ENCODE data around the gene HHAT. TPM values are rescaled to one million over a fixed set of nuclear protein-coding genes. Genes with fewer than 3 reads are reported as not detected.

Gene HHAT
- total RNA-seq, 1 experiment from 2014 or later: 4.4 TPM

- DNase-seq (ENCODE audit: extremely low read depth, low read depth): no peak
Measured at GRCh38 chr1:210313046-210313595, 15.6 kb upstream of the HHAT start.

DNA sequence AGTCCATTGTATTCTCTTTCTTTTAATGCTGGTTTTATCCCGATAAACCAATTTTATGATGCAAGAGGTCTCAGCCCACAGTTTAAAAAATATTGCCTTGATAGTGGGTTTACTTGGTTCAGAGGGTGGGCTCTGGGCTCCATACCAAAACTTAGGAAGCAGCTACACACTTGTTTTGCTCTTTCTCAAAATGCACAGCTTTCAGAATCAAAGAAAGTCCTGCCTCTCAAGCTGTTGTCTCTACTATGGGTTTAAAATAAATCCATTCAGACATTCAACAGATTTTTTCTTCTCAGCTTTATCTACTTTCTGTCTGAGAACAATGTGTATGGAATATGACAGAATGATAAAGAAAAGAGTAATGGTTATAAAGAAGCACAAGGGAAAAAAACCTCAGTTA lies 14.8 kb upstream of the HHAT start:
- DNase-seq (ENCODE audit: extremely low read depth, low read depth): no peak

DNA sequence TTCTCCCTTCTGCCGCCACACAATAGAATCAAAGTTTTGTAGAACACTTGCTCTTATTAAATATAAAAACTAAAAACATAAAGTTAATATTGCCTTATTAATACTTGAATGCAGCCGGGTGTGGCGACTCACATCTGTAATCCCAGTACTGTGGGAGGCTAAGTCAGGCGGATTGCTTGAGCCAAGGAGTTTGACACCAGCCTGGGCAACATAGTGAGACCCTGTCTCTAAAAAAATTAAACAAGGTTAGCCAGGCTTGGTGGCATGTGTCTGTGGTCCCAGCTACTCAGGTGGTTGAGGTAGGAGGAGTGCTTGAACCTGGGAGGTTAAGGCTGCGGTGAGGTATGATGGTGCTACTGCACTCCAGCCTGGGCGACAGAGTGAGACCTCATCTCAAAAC lies 13.2 kb upstream of the HHAT start:
- no peak for DNase-seq (ENCODE audit: extremely low read depth, low read depth)

DNA sequence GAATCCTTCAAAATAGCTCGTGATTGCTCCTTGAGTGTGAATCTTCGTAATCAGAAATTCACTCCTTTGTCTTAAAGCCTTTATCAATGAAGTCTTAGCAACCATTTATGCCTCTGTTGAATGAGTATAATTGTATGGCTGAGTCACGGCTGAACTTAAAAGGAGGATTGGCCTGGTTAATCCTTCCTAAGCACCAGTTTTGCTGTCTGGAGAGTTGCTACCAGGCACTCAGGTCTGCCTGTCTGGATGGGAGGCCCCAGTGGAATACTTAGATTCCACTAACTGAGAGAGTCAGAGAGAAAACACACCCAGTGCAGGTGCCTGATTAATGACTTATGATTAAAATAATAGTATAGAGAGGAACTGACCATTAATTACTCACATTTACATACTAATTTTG lies 7.6 kb upstream of the HHAT start:
- no peak for DNase-seq (ENCODE audit: extremely low read depth, low read depth)

DNA sequence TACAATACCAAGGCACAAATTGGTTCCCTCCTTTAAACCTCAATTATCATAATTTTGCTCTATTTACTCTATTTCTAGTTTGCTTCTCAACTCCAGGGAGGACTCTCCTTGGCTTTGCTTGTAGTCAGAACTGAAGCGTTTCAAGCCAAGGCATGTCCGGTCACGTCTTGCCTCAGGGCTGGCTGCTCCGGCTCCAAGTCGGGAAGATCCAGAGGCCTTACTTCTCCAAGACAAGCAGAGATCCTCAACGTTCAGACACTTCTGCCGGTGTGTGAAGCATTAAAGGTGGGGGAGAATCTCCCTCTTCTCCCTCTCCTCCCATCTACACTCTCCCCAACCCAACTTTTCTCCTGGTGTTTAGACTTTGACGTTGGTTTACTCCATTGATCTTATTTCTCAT lies 7.2 kb upstream of the HHAT start:
- no peak for DNase-seq (ENCODE audit: extremely low read depth, low read depth)

- no peak for DNase-seq (ENCODE audit: extremely low read depth, low read depth)
Measured at GRCh38 chr1:210323957-210324356, 4.7 kb upstream of the HHAT start.

DNA sequence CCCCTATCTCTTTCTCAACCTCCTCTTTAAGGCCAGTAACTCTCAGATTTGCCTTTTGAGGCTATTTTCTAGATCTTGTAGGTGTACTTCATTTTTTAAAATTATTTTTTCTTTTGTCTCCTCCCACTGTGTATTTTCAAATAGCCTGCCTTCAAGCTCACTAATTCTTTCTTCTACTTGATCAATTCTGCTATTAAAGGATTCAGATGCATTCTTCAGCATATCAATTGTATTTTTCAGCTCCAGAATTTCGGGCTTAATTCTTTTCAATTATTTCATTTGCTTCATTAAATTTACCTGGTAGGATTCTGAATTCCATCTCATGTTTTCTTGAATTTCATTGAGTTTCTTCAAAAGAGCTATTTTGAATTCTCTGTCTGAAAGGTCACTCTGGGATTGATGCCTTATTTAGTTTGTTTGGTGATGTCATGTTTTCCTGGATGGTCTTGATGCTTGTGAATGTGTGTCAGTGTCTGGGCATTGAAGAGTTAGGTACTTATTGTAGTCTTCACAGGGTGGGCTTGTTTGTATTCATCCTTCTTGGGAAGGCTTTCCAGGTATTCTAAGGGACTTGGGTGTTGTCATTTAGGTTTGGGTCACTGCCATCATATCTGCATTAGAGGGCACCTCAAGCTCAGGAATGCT lies 3.6 kb upstream of the HHAT start:
- DNase-seq (ENCODE audit: extremely low read depth, low read depth): no peak

DNA sequence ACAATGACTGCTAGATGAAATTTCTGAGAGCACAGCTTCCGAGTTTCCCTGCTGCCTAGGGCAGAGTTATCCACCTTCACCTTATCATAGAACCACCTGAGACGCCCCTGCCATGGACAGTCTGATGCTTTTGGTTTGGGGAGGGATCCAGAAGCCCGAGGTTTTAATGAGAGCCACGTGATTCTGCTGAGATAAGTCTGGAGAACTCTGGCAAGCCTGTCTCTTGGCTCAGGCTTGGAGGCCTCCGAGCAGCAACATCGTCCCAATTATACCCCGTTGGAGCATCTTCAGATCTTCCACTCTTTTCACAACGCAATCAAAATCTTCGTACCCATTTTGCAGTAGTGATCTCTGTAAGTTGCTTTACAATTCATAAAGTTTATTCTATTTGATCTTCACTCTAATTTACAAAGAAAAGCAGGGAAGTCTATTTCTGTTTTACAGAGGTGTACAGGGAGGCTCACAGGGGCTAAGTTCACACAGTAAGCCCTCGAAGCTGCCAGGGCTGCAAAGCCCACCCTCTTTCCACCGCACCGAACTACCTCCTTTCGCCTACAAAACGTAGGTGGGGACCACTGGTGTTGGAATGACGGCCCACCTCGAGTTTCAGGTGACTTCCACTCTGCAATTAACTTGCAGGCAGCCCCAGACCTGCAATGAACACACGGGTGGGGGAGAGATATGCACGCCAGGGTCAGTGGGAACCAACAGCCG lies 513 bp upstream of the HHAT start:
- no peak for DNase-seq (ENCODE audit: extremely low read depth, low read depth)

GRCh38 chr1:210330279-210330866 lies 1.7 kb downstream of the HHAT start:
- no peak for DNase-seq (ENCODE audit: extremely low read depth, low read depth)

GRCh38 chr1:210332233-210332632 lies 3.5 kb downstream of the HHAT start:
- no peak for DNase-seq (ENCODE audit: extremely low read depth, low read depth)

DNA sequence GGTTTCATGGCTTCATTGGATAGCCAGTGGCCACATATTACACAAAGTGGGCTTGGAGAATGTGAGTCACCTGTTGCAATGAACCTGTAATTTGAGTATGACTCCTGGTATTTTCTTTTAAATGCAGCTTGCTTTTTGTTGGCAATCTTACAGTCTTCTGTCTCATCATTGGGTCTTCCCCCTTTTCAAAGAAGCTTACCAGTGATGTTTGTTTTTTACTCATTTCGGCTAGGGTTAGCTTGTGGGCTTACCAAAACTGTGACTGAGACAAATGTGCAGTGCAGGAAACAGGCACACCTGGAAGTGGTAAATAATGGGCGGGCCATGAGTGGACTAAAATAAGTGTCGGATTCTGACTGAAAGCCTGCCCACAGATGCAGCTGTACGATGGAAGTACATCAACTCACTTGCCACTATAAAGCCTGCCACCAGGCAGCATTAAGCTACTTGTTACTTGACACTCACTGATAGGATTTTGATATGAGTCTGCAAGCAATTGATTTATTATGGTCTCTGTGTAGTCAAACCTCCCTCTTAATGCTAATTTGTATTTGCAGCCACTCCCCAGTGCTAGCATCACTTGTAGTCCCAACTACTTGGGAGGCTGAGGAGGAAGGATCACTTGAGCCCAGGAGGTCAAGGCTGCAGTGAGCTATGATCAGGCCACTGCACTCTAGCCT lies 4.2 kb downstream of the HHAT start:
- no peak for DNase-seq (ENCODE audit: extremely low read depth, low read depth)

DNA sequence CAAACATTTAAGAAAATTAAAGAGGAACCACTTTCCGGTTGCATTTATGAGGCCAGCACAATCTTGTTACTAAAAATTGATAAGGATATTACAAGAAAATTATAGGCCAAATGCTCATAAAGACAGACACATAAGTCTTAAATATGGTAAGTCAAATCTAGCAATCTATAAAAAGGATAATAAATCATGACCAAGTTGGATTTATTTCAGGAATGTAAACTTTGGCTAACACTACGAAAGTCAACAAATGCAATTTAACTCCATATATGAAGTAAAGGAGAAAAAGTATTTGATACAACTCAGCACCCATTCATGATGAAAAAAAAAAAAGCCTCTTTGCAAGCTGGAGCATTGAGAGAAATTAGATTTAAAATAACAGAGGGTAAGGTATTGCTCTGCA lies 6.3 kb downstream of the HHAT start:
- DNase-seq (ENCODE audit: extremely low read depth, low read depth): no peak

DNA sequence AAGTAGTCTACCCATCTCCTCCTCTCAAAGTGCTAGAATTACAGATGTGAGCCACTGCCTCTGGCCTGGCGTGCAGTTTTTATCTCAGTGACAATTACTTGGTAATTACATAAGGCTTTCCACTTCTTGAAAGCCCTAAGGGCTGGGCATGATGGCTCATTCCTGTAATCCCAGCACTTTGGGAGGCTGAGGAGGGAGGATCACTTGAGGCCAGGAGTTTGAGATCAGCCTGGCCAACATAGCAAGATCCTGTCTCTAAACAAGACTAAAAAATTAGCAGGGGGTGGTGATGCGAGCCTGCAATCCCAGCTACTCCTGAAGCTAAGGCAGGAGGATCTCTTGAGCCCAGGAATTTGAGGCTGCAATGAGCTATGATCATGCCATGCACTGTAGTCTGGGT lies 7.7 kb downstream of the HHAT start:
- no peak for DNase-seq (ENCODE audit: extremely low read depth, low read depth)

DNA sequence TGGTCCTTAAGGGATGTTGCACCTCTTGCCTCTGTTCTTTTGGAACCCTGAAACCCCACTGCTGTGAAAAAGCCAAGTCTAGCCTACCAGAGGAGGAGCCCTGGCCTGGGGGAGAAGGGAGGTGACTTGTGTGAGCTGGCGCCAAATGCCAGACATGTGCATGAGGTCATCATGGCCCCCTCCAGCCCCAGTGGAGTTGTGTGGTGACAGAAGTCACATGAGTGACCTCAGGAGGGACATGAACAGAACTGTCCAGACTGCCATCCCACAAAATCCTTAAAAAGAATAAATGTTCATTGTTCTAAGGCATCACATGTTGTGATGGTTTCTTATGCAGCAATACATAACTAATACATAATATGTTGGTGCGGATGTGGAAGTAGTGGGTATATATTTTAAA lies 10.8 kb downstream of the HHAT start:
- DNase-seq (ENCODE audit: extremely low read depth, low read depth): no peak

DNA sequence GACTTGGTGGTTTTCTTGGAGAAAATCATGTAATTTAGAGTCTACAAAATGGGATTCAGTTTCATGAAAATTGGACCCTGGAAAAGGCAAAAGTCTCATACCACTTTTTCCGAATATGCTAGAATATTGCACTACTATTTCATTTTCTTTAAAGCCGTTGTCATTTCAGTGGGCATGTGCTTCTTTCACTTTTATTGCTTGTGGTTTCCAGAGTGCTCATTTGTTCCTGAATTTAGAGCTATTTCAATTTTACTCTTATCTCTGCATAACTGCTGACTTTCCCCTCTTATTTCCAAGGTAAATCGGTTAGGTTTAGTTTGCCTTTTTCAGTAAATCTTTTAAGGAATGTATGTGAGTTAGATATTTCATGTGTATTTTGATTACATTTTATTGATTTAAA lies 11.6 kb downstream of the HHAT start:
- no peak for DNase-seq (ENCODE audit: extremely low read depth, low read depth)

- no peak for DNase-seq (ENCODE audit: extremely low read depth, low read depth)
Measured at GRCh38 chr1:210340841-210341240, 12.1 kb downstream of the HHAT start.

DNA sequence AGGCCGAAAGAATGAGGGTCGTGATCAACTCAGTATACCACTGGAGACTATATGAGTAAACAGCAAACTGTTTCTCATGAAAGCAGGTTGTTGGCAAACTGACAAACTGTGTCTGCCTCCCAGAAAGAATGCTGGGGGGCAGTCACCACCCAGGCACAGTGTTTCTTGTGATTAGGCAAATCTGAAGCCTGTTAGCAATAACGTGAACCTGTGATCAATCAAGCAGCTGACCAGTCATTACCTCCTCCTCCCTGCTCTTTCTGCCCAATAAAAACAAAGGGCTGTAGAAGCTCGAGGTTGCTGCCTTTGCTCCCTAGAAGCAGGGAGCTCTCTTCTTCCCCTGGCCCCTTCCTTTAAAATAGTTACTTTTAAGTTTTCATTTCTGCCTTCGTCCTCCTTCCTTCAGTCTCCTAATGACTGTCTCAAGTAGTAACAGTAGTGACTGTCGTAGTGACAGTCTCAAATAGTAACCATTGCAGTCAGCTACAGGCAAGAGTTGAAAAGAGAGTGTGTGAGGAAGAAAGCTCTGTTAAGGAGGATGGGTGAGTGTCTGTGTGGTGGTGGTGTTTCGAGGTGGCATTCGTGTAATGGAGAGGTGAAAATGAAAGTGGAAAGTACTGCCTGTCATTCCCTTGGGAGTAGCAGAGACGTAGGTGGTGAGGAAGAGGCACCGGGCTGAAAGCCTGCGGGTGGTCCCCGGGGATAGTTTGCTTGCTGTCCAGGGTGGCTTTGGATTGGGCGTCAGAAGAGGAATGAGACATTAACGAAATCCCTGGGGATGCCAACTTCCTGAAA lies 14.5 kb downstream of the HHAT start:
- DNase-seq (ENCODE audit: extremely low read depth, low read depth): peak; percentile 58

- no peak for DNase-seq (ENCODE audit: extremely low read depth, low read depth)
Measured at GRCh38 chr1:210344706-210345105, 16.0 kb downstream of the HHAT start.

DNA sequence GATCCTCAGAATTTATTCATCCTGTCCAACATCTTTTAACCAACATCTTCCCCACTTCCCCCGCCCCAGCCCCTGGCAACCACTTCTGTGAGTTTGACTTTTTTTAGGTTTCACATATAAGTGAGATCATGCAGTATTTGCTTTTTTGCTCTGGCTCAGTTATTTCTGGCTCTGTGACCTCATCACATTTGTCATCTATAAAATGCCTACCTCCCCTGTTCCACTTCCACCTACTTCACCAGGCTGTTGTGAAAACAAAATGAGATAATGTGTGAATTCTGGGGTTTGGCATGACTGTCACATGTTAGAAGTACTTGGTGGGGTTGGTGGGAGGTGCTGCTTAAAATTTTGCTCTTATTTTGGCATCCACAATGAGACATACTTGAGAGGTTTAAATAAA lies 18.4 kb downstream of the HHAT start:
- DNase-seq (ENCODE audit: extremely low read depth, low read depth): no peak

DNA sequence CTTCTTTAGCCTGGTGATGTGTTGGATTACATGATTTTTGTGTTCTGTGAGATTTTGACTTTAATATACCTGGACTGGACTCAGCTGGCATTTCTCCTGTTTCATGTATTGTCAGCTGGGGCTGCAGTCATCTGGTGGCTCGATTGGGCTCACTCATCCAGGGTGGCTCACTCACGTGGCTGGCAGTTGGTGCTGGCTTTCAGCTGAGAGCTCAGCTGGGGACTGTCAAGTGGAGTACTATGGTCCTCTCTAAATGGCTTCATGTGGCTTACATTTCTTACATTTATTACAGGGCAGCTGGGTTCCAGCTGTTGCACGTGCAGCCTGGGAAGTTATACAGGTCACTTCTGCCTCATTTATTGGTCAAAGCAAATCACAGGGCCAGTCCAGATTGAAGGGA lies 22.8 kb downstream of the HHAT start:
- DNase-seq (ENCODE audit: extremely low read depth, low read depth): no peak

GRCh38 chr1:210352575-210352974 lies 23.9 kb downstream of the HHAT start:
- no peak for DNase-seq (ENCODE audit: extremely low read depth, low read depth)

All from NCI-H460 (cell line).